AG09319 (cell line): Measurements from ENCODE around the gene PSMA8.

ENCODE experiments used
- DNase-seq: peaks from one replicate; pipeline ENCODE4 v3.0.0-alpha.2; 2010; ENCODE audit warnings: low read depth; ENCODE audit errors: extremely low read depth
- TF ChIP-seq, protein P1 (sequence below): IDR thresholded peaks from 2 replicates; pipeline ENCODE4 v1.5.1; 2011; ENCODE audit warnings: low read depth, mild to moderate bottlenecking, inconsistent platforms, low read length, moderate library complexity

PSMA8 gene

DNA sequence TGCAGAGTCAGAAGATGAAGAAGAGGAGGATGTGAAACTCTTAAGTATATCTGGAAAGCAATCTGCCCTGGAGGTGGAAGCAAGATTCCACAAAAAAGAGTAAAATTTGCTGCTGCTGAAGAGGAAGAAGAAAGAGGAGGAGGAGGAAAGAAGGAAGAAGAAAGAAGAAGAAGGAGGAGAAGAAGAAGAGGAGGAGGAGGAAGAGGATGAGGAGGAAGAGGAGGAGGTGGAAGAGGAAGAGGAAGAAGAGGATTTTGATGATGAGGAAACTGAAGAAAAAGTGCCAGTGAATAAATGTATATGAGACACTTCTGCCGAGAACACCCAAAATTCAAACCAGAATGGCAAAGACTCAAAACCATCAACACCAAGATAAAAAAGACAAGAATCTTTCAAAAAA lies 71.6 kb downstream of the PSMA8 start:
- TF ChIP-seq, protein P1, sequence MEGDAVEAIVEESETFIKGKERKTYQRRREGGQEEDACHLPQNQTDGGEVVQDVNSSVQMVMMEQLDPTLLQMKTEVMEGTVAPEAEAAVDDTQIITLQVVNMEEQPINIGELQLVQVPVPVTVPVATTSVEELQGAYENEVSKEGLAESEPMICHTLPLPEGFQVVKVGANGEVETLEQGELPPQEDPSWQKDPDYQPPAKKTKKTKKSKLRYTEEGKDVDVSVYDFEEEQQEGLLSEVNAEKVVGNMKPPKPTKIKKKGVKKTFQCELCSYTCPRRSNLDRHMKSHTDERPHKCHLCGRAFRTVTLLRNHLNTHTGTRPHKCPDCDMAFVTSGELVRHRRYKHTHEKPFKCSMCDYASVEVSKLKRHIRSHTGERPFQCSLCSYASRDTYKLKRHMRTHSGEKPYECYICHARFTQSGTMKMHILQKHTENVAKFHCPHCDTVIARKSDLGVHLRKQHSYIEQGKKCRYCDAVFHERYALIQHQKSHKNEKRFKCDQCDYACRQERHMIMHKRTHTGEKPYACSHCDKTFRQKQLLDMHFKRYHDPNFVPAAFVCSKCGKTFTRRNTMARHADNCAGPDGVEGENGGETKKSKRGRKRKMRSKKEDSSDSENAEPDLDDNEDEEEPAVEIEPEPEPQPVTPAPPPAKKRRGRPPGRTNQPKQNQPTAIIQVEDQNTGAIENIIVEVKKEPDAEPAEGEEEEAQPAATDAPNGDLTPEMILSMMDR = no peak
- DNase-seq = no peak

DNA sequence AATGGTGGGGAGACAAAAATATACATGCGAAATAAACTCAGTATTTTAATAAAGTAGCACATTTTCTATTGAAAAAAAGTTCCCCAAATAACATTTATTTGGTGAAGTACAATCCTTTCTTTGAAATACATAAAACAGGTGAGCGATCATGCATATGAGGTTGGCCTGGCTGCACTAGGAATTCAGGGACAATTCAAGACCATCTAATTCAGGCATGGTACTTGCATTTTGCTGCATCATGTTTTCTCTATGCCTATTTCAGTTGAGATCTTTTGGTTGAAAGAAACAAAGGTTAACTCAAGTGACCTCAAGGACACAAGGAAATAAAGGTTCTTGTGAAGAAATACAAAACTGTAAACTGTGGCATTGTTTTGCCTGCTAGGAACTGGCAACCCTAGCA lies 72.8 kb downstream of the PSMA8 start:
- TF ChIP-seq, protein P1 = no peak
- DNase-seq = no peak

DNA sequence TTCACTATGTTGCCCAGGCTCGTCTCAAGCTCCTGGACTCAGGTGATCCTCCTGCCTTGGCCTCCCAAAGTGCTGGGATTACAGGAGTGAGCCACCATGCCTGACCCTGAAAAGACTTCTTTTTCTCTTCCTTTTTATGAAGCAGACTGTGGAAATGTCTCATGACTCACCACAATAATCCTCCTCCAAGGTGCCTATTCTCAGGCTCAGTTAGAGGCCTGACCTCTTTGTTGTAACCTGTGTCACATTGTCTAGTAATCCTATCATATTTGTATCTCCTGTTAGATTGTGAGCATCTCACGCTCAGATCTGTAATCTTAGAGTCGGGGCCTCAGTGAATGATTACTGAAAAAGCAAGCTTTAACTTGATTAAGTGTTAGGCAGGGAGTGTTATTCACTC lies 74.3 kb downstream of the PSMA8 start:
- TF ChIP-seq, protein P1 = no peak
- DNase-seq = no peak

DNA sequence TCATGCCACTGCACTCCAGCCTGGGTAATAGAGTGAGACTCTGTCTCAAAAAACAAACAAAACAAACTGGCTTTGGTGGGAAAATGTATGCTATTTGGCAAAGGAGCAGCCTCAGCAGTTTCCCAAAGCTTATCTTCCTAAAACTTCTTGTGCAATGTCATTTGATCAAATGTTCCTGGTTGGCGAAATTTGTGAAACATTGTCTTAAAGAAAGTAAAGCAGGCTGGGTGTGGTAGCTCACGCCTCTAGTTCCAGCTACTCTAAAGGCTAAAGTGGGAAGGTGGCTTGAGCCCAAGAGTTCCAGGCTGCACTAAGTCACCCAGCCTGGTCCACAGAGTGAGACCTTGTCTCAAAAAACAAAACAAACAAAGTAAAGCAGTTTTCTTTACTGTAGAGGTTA lies 75.3 kb downstream of the PSMA8 start:
- TF ChIP-seq, protein P1 = no peak
- no peak for DNase-seq

DNA sequence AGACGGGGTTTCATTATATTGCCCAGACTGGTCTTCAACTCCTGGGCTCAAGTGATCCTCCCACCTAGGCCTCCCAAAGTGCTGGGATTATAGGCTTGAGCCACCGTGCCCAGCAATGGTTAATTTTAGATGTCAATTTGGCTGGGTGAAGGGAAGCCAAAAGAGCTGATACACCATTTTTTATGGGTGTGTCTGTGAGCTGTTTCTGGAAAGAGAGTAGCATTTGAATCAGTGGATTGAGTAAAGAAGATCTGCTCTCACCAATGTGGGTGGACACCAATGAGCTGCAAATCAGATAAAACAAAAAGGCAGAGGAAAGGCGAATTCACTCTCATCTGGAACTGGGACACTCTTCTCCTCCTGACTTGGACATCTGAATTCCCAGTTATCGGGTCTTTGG lies 76.5 kb downstream of the PSMA8 start:
- DNase-seq = no peak
- TF ChIP-seq, protein P1 = no peak

DNA sequence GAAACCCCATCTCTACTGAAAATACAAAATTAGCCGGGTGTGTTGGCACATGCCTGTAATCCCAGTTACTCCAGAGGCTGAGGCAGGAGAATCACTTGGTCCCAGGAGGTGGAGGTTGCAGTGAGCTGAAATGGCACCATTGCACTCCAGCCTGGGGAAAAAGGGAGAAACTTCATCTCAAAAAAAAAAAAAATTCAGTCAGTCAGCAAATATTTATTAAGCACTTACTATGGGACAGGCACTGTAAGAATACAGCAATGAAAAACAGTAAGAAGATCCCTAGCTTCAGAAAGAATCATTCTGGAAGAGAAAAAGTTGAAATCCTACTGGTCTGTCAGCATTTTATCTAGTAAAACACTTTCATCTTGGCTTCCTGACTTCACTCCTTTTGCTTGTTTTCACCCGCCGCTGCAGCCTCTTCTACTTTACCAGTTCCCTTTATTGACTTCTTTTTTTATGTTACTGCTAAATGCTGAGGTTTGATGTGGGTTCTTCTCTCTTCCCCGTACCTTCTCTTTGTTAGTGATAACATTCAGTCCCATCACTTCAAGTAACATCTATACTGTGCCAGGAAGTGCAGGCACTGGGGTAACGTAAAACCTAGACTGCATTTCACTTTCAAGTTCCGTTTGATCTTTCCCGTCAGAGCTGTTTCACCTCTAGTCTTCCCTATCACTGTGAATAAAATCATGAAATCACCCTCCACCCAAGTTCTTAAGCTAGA lies 81.7 kb downstream of the PSMA8 start:
- no peak for DNase-seq
- TF ChIP-seq, protein P1 = no peak

DNA sequence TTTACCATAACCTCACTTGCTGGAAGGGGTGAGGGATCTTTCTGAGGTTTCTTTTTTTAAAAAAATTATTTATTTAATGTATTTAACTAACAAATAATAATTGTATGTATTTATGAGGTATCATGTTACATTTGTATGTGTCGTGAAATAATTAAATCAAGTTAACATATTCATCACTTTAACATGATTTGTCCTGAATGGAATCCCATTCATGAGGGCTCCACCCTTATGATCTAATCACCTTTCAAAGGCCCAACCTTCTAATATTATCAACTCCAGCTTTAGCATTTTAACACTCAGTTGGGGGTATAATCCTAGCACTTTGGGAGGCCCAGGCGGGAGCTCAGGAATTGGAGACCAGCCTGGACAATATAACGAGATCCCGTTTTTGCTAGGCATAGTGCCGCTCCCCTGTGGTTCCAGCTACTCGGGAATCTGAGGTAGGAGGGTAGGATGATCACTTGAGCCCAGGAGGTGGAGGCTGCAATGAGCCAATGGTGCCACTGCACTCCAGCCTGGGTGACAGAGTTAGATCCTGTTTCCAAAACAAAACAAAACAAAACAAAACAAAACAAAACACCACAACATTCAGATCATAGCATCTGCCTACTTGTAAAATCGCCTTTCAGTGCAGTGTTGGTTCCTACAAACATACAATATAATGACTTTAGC lies 91.5 kb downstream of the PSMA8 start:
- TF ChIP-seq, protein P1 = no peak
- no peak for DNase-seq
